ENCODE measurements around the gene IPO13. TPM values are rescaled to one million over a fixed set of nuclear protein-coding genes. Genes with fewer than 3 reads are reported as not detected.

Gene IPO13
- total RNA-seq, 1 donor: 30.4 TPM

GRCh38 chr1:43969746-43970466, 23.2 kb downstream of the IPO13 start, which contains the start of gene DPH2:
DPH2 (plus strand) TSS chr1:43970010; CDS start chr1:43970176, 166 bp downstream.
- peak; percentile 76 to 98 (median 96) for DNase-seq (ENCODE audit: low read depth in 2 of 3, low spot score in 2 of 3)

GRCh38 chr1:43970502-43970901, 23.8 kb downstream of the IPO13 start:
- DNase-seq (ENCODE audit: low read depth in 2 of 3, low spot score in 2 of 3): no peak

DNA sequence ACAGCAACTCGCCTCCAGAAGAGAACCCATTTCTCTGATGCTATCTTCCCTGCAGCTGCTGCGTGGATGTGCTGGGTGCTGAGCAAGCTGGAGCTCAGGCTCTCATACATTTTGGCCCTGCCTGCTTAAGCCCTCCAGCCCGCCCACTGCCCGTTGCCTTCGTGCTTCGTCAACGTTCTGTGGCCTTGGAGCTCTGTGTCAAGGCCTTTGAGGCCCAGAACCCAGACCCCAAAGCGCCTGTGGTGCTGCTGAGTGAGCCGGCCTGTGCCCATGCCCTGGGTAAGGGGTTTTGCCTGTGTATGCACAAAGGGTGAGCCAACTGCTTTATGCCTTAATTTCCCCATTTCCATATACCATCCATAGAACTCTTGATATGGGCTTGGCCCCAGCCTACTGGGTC, 24.2 kb downstream of the IPO13 start:
- no peak for DNase-seq (ENCODE audit: low read depth in 2 of 3, low spot score in 2 of 3)

DNA sequence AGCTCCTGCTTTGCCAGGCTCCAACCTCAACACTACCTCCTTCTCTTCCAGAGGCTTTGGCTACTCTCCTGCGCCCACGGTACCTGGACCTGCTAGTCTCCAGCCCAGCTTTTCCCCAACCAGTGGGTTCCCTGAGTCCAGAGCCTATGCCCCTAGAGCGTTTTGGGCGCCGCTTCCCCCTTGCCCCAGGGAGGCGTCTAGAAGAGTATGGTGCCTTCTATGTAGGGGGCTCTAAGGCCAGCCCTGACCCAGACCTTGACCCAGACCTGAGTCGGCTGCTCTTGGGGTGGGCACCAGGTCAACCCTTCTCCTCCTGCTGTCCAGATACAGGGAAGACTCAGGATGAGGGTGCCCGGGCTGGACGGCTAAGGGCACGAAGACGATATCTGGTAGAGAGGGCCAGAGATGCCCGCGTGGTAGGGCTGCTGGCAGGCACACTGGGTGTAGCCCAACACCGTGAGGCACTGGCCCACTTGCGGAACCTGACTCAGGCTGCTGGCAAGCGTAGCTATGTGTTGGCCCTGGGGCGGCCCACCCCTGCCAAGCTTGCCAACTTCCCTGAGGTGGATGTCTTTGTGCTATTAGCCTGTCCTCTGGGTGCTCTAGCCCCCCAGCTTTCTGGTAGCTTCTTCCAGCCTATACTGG, 24.7 kb downstream of the IPO13 start:
- DNase-seq (ENCODE audit: low read depth in 2 of 3, low spot score in 2 of 3): no peak

GRCh38 chr1:43973981-43974442, 27.3 kb downstream of the IPO13 start:
- peak in 1 of 3 donors; percentile 48 for DNase-seq (ENCODE audit: low read depth in 2 of 3, low spot score in 2 of 3)

GRCh38 chr1:43974443-43975248, 27.9 kb downstream of the IPO13 start, which contains the start of gene ATP6V0B:
ATP6V0B (plus strand) TSS chr1:43974960; CDS start chr1:43975041, 81 bp downstream.
- DNase-seq (ENCODE audit: low read depth in 2 of 3, low spot score in 2 of 3): peak; percentile 82 to 94 (median 92)

DNA sequence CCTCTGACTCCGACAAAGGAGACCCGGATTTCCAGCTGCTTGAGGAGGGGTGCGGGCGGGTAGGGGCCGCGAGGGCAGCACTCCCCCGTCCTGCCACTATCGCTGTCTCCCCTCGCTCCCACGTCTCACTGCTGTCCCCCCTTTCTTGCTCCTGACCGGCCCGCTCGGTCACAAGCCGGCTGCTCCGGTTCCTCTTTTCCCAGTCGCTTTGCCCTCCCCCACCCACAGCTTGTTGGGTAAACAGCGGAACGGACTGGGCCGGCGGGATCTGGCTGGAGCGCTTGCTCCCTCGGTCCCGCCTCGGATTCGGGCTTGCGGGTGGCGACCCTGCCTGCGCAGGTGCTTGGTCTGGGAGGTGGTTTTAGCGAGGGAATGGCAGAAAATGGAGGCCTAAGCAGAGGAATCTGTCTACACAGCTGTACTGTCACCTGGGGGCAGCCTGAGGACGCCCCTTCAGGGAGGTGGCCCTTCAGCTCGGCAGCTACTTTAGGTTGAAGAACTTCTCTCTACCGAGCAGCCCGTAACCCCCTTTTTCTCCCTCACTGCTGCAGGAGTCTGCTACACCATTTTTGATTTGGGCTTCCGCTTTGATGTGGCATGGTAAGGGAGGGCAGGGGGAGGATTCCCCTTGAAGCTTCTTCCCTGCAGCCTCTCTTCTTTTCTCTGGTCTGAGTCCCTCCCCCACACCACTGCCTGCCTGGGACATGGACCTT, 28.7 kb downstream of the IPO13 start:
- DNase-seq (ENCODE audit: low read depth in 2 of 3, low spot score in 2 of 3): peak in 2 of 3 donors; percentile 57 to 64

- DNase-seq (ENCODE audit: low read depth in 2 of 3, low spot score in 2 of 3): no peak
These were observed 29.3 kb downstream of the IPO13 start for GRCh38 chr1:43976045-43976444.

DNA sequence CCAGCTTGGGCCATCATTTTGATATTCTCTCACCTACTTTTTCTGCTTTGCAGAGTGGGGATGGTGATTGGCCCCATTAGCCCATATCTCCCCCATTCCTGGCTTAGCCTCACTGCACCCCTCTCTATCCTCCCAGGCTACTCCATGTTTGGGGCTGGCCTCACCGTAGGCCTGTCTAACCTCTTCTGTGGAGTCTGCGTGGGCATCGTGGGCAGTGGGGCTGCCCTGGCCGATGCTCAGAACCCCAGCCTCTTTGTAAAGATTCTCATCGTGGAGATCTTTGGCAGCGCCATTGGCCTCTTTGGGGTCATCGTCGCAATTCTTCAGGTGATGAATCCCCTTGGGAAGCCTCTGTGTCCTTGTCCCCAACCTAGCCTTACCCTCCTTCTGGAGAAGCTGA, 30.1 kb downstream of the IPO13 start:
- no peak for DNase-seq (ENCODE audit: low read depth in 2 of 3, low spot score in 2 of 3)

DNA sequence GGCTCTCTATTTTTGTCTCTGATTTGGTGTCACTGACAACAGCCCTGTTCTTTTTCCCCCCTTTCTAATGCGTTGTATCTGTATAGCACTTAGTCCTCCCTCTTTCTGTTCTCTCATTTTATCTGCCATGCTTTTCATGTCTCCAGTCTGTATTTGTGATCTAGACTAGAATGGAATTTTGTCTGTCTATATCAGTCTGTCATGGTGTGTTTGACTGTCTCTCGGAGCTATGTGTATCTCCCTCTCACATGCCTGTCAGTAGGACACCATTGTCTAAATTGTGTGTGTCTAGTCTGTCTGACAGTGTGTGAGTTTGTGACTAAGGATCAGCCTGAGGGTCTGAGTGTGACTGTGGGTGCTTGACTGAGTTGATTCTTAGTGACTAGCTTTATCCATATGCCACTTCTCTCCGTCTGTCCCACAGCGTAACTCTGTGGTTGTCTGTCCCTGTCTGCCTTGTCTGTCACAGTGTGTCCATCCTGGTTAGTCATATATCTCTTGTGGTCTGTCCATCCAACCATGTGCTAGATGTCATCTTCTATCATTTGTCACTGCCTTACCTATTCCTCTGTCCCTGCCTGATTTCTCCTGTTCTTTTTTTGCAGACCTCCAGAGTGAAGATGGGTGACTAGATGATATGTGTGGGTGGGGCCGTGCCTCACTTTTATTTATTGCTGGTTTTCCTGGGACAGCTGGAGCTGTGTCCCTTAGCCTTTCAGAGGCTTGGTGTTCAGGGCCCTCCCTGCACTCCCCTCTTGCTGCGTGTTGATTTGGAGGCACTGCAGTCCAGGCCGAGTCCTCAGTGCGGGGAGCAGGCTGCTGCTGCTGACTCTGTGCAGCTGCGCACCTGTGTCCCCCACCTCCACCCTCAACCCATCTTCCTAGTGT, 30.9 kb downstream of the IPO13 start:
- no peak for DNase-seq (ENCODE audit: low read depth in 2 of 3, low spot score in 2 of 3)

DNA sequence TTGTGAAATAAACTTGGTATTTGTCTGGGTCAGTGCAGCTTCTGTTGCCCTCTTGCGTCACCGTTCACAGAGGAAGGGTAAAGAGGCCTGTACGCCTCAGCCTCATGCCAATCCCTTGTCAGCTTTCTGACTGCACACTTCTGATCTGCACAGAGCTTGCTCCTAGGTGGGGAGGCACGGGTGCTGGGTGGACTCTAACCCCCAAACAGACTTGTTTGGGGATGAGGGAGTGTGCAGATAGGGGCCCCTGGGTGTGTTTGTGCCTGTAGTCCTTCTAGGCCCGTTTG, 31.5 kb downstream of the IPO13 start:
- DNase-seq (ENCODE audit: low read depth in 2 of 3, low spot score in 2 of 3): no peak

- no peak for DNase-seq (ENCODE audit: low read depth in 2 of 3, low spot score in 2 of 3)
These were observed 32.0 kb downstream of the IPO13 start, which contains the start of gene B4GALT2 for GRCh38 chr1:43978551-43979260. B4GALT2 (plus strand) TSS chr1:43979210; CDS start chr1:43981161, 1,951 bp downstream.

DNA sequence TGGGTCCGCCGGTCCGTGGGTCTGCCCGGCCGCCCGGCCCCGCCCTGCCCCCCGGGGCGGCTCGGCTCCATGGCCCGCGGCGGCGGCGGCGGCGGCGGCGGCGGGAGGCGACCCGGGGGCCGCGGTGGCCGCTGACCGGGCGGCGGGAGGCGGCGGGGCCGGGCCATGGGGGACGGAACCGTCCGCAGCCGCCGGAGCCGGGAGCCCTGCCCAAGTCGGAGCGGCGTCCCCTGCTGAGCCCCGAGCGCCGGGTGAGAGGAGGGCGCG, 32.4 kb downstream of the IPO13 start:
- DNase-seq (ENCODE audit: low read depth in 2 of 3, low spot score in 2 of 3): no peak

- DNase-seq (ENCODE audit: low read depth in 2 of 3, low spot score in 2 of 3): no peak
These were observed 32.9 kb downstream of the IPO13 start for GRCh38 chr1:43979528-43980254.

DNA sequence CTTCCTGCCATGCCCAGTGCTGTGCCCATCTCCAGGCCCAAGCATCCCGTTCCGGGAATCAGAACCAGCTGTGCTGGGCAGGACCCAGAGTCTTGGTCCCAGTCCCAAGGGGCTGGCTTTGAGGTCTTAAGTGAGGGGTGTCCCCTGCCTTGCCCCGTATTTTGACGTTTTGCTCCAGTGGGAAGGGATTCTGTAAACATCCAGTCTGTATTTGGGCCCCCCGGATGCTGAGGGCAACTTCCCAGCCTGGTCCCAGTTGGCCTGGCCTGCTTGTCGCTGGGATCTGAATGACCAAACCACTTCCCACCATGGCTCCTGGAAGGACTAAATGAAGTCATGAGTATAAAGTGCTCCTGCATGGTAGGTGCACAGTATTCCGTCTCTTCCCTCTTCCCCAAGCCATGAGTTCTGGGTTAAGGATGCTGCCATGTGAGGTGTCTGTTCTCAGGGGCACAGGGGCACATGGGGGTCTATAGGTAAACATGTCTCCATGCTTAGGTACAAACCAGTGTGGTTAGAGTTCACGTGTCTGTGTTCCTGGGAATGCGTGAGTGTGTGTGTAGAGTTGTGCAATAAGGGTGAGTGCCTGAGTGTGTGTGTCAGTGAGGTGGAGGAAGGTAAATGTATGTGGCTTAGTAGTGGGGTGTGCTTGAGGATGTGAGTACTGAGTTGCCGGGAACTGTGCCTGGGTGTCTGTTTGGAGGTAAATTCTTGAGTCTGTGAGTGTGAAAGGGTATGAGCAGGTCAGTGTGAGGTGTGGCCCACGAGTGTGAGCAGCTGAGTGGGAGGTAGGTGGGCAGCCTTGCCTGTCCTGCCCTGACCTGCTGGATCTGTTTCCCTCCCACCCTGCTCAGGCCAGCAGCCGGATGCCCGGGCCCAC, 33.7 kb downstream of the IPO13 start:
- no peak for DNase-seq (ENCODE audit: low read depth in 2 of 3, low spot score in 2 of 3)

DNA sequence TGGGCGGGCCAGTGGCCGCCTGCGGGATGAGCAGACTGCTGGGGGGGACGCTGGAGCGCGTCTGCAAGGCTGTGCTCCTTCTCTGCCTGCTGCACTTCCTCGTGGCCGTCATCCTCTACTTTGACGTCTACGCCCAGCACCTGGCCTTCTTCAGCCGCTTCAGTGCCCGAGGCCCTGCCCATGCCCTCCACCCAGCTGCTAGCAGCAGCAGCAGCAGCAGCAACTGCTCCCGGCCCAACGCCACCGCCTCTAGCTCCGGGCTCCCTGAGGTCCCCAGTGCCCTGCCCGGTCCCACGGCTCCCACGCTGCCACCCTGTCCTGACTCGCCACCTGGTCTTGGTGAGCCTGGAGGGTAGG, 34.4 kb downstream of the IPO13 start:
- no peak for DNase-seq (ENCODE audit: low read depth in 2 of 3, low spot score in 2 of 3)

GRCh38 chr1:43981636-43982035, 34.9 kb downstream of the IPO13 start:
- DNase-seq (ENCODE audit: low read depth in 2 of 3, low spot score in 2 of 3): no peak

DNA sequence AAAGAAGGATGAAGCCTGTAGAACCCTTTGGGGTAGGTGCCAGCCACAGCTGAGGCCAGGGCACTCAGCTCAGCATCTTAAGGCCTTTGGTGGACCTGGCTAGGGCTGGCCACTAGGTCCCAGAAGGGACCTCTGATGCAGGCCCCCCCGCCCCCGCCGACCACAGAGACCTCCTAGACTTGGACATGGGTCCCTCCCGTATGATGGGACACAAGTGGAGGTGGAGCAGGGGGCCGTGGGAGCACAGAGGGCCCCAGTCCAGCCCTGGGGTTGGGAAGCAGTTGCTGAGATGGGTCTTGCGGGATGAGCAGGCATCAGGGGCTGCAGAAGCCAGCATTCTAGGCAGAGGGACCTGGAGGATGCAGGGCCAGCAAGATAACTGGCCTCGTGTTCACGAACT, 35.5 kb downstream of the IPO13 start:
- DNase-seq (ENCODE audit: low read depth in 2 of 3, low spot score in 2 of 3): no peak
